GM12878 (cell line): ENCODE results near the gene FAM170B. TPM values are rescaled to one million over a fixed set of nuclear protein-coding genes. Genes with fewer than 3 reads are reported as not detected.

ENCODE experiments used
- ATAC-seq: fragments of 200-7000 bp; cut with Tn5 transposase; 3 replicates; pipeline ENCODE4 v1.9.1; 2020; ENCODE audit warnings: mild to moderate bottlenecking, moderate library complexity
- BruUV-seq: library from RNA; stranded (reverse); fragments of 400-500 nt; replicated peaks from 2 replicates; lab custom pipeline; 2021; lab: Mats Ljungman, UMichigan
- CTCF ChIA-PET: fragments of 300-600 bp; sonication (Branson Sonifier 250); formaldehyde crosslinking; extraction: SDS; loops from one replicate; lab custom pipeline; 2021; ENCODE audit warnings: inconsistent platforms; lab: Yijun Ruan, JAX
- POLR2A ChIA-PET: fragments of 350-600 bp; formaldehyde crosslinking; extraction: SDS; loops from one replicate; lab custom pipeline; 2021; ENCODE audit warnings: inconsistent platforms; lab: Charles Lee
- RAD21 ChIA-PET: fragments of 300-600 bp; sonication (Branson Sonifier 250); formaldehyde crosslinking; loops from one replicate; lab custom pipeline; 2023; ENCODE audit warnings: antibody characterized with exemption; ENCODE audit not compliant: unreplicated experiment; lab: Charles Lee
- SMC1A ChIA-PET: fragments of 300-600 bp; sonication (Branson Sonifier 250); formaldehyde crosslinking; loops from one replicate; lab custom pipeline; 2023; ENCODE audit not compliant: unreplicated experiment, uncharacterized antibody; lab: Charles Lee
- DNase-seq: peaks from one replicate; pipeline ENCODE4 v3.0.0-alpha.2; 2011; ENCODE audit warnings: low read depth, low spot score
- FAIRE-seq: peaks from 3 replicates; lab custom pipeline; 2011; peaks lifted over from hg19 to GRCh38; lab: Jason Lieb, UNC
- H2AFZ ChIP-seq: 2 replicates; pipeline ENCODE4 v1.6.0; 2011; ENCODE audit warnings: low read depth, low read length, control low read depth; ENCODE audit not compliant: control insufficient read depth
- H3K27ac ChIP-seq: 2 replicates; pipeline ENCODE4 v1.5.1; 2011; ENCODE audit warnings: control low read depth; ENCODE audit not compliant: control insufficient read depth, insufficient read depth
- H3K27me3 ChIP-seq, 2 experiments: replicated peaks in 1 of 2; 2 replicates each; pipeline versions ENCODE4 v1.6.0 to v1.6.1; 2011; ENCODE audit warnings: low read length in 1 of 2; ENCODE audit not compliant: control insufficient read depth in 2 of 2, insufficient read depth in 2 of 2
- H3K36me3 ChIP-seq, 2 experiments: 2 replicates each; pipeline ENCODE4 v1.5.1; 2011; ENCODE audit warnings: low read length in 1 of 2; ENCODE audit not compliant: control insufficient read depth in 2 of 2, insufficient read depth in 2 of 2
- H3K4me1 ChIP-seq: 2 replicates; pipeline ENCODE4 v1.6.1; 2011; ENCODE audit warnings: mild to moderate bottlenecking, low read length, moderate library complexity, mixed read lengths; ENCODE audit not compliant: control insufficient read depth, insufficient read depth
- H3K4me2 ChIP-seq: 2 replicates; pipeline ENCODE4 v1.6.0; 2011; ENCODE audit warnings: control low read depth; ENCODE audit not compliant: control insufficient read depth, insufficient read depth
- H3K4me3 ChIP-seq: fragments of 200-600 bp; sonication (generic); 2 replicates; pipeline ENCODE4 v1.5.1; 2016
- H3K79me2 ChIP-seq: 2 replicates; pipeline ENCODE4 v1.6.0; 2011; ENCODE audit warnings: low read length; ENCODE audit not compliant: control insufficient read depth, insufficient read depth
- H3K9ac ChIP-seq: 2 replicates; pipeline ENCODE4 v1.8.0; 2011; ENCODE audit warnings: low read length, control low read depth, mixed read lengths; ENCODE audit not compliant: control insufficient read depth, insufficient read depth
- H3K9me3 ChIP-seq: replicated peaks from 3 replicates; pipeline ENCODE4 v1.5.1; 2011; ENCODE audit warnings: mild to moderate bottlenecking, low read length; ENCODE audit not compliant: control insufficient read depth, insufficient read depth
- H4K20me1 ChIP-seq: 2 replicates; pipeline ENCODE4 v1.6.0; 2011; ENCODE audit not compliant: control insufficient read depth, insufficient read depth
- BHLHE40 ChIP-seq, 2 experiments: fragments of 450-650 bp in 1 of 2; IDR thresholded peaks; 2 replicates each; pipeline ENCODE4 v1.6.1; 2011 to 2017; ENCODE audit warnings: low read depth in 2 of 2, borderline replicate concordance in 1 of 2, improper control_type of control experiment in 1 of 2, low read length in 1 of 2, mild to moderate bottlenecking in 1 of 2
- BRCA1 ChIP-seq: IDR thresholded peaks from 2 replicates; pipeline ENCODE4 v1.6.1; 2011; ENCODE audit warnings: low read depth, low read length, improper control_type of control experiment
- CEBPB ChIP-seq, 2 experiments: fragments of 150-350 bp in 1 of 2; IDR thresholded peaks; 2 replicates each; pipeline ENCODE4 v1.6.1; 2012 to 2014; ENCODE audit warnings: low read depth in 2 of 2, low read length in 2 of 2, borderline replicate concordance in 1 of 2, inconsistent platforms in 1 of 2
- CREB1 ChIP-seq: IDR thresholded peaks from 2 replicates; pipeline ENCODE4 v1.6.1; 2012; ENCODE audit warnings: low read depth, mild to moderate bottlenecking, inconsistent platforms
- HDAC6 ChIP-seq: fragments of 200-600 bp; sonication (generic); IDR thresholded peaks from one replicate; pipeline ENCODE4 v1.8.0; 2017; ENCODE audit warnings: antibody characterized with exemption; ENCODE audit not compliant: unreplicated experiment
- MEF2A ChIP-seq: IDR thresholded peaks from 2 replicates; pipeline ENCODE4 v1.6.1; 2011; ENCODE audit warnings: low read depth, mild to moderate bottlenecking, low read length, moderate library complexity; ENCODE audit not compliant: insufficient read depth
- MTA3 ChIP-seq: IDR thresholded peaks from 2 replicates; pipeline ENCODE4 v1.6.1; 2012; ENCODE audit warnings: low read length, inconsistent platforms, borderline replicate concordance
- MXI1 ChIP-seq: fragments of 150-350 bp; IDR thresholded peaks from 2 replicates; pipeline ENCODE4 v1.6.1; 2011; ENCODE audit warnings: low read depth, mild to moderate bottlenecking, inconsistent platforms, low read length, improper control_type of control experiment
- NBN ChIP-seq: fragments of 450-650 bp; IDR thresholded peaks from 2 replicates; pipeline ENCODE4 v1.6.1; 2016
- NR2C1 ChIP-seq: fragments of 450-650 bp; IDR thresholded peaks from 2 replicates; pipeline ENCODE4 v1.6.1; 2017; ENCODE audit warnings: antibody characterized with exemption, mild to moderate bottlenecking, moderate library complexity
- NR2C2 ChIP-seq: IDR thresholded peaks from 2 replicates; pipeline ENCODE4 v1.6.1; 2011; ENCODE audit warnings: borderline replicate concordance, low read depth; ENCODE audit not compliant: control insufficient read depth, insufficient read length
- SIX5 ChIP-seq: IDR thresholded peaks from 2 replicates; pipeline ENCODE4 v1.6.1; 2011; ENCODE audit warnings: mild to moderate bottlenecking, low read depth, low read length, moderate library complexity; ENCODE audit not compliant: severe bottlenecking
- SPI1 ChIP-seq: IDR thresholded peaks from 2 replicates; pipeline ENCODE4 v1.6.1; 2011; ENCODE audit warnings: low read depth, mild to moderate bottlenecking, low read length, moderate library complexity, borderline replicate concordance; ENCODE audit not compliant: insufficient read depth
- STAT3 ChIP-seq: IDR thresholded peaks from 2 replicates; pipeline ENCODE4 v1.6.1; 2011; ENCODE audit warnings: low read depth, low read length, improper control_type of control experiment
- SUZ12 ChIP-seq: fragments of 200-600 bp; sonication (generic); IDR thresholded peaks from one replicate; pipeline ENCODE4 v1.6.1; 2018; ENCODE audit warnings: antibody characterized with exemption, mild to moderate bottlenecking; ENCODE audit not compliant: unreplicated experiment
- WRNIP1 ChIP-seq: IDR thresholded peaks from 2 replicates; pipeline ENCODE4 v1.6.1; 2011; ENCODE audit warnings: low read depth, low read length, improper control_type of control experiment, borderline replicate concordance
- ZBED1 ChIP-seq: IDR thresholded peaks from 2 replicates; pipeline ENCODE4 v1.6.1; 2016; ENCODE audit warnings: borderline replicate concordance
- ZNF217 ChIP-seq: fragments of 450-650 bp; IDR thresholded peaks from 2 replicates; pipeline ENCODE4 v1.6.1; 2017; ENCODE audit warnings: antibody characterized with exemption, mild to moderate bottlenecking
- WGBS: methylation state at CpG from one replicate; pipeline ENCODE4 v1.1.6; 2016; ENCODE audit warnings: low lambda C conversion rate; ENCODE audit not compliant: insufficient replicate concordance, insufficient coverage; ENCODE audit errors: missing lambda C conversion rate; 5-methylcytosine and 5-hydroxymethylcytosine counted together
- in situ Hi-C: fragments of 300-500 bp; cut with MboI; formaldehyde crosslinking; loops from 9 replicates; pipeline ENCODE4 v1.14.3; 2018; ENCODE audit warnings: mixed read lengths
- intact Hi-C: fragments of 100-400 bp; cut with micrococcal nuclease; formaldehyde crosslinking; loops from one replicate; pipeline ENCODE4 v1.14.2; 2022; ENCODE audit not compliant: unreplicated experiment
- polyA plus RNA-seq, 11 experiments: library from polyadenylated mRNA; depleted of rRNA in 4 of 11; unstranded in 6 of 11; stranded (reverse) in 5 of 11; fragments of >200 nt; fragmentation: Nextera tagmentation in 4 of 11; fragmentation: Illumina TruSeq in 1 of 11; extraction: Ambion mirVana in 4 of 11; extraction: Trizol in 1 of 11; gene quantifications; 1 replicate in 1 of 11; 2 replicates in 10 of 11; pipeline versions ENCODE4 v1.2.1 to v1.2.3, GENCODE V29; 2011 to 2016; ENCODE audit warnings: inconsistent platforms in 2 of 11, missing spikeins in 2 of 11, low read depth in 1 of 11
- total RNA-seq, 4 experiments: library from RNA; depleted of rRNA in 3 of 4; stranded (reverse); fragments of >200 nt in 3 of 4; fragmentation: Illumina TruSeq in 1 of 4; extraction: Trizol in 1 of 4; gene quantifications; 2 replicates each; pipeline versions ENCODE4 v1.2.1 to v1.2.3, GENCODE V29; 2013 to 2021
- TF ChIP-seq, protein P1 (sequence below): IDR thresholded peaks from 2 replicates; pipeline ENCODE4 v1.6.1; 2012; ENCODE audit warnings: improper control_type of control experiment, low read depth, low read length; ENCODE audit not compliant: insufficient replicate concordance
- TF ChIP-seq, protein P2 (sequence below): IDR thresholded peaks from 2 replicates; pipeline ENCODE4 v1.6.1; 2012; ENCODE audit warnings: low read depth, low read length, improper control_type of control experiment

Gene FAM170B
- total and polyA plus RNA-seq, 10 of the 15 experiments (the other 5 are each of a cell fraction or from before 2014, with no cell fraction given) = not detected

DNA sequence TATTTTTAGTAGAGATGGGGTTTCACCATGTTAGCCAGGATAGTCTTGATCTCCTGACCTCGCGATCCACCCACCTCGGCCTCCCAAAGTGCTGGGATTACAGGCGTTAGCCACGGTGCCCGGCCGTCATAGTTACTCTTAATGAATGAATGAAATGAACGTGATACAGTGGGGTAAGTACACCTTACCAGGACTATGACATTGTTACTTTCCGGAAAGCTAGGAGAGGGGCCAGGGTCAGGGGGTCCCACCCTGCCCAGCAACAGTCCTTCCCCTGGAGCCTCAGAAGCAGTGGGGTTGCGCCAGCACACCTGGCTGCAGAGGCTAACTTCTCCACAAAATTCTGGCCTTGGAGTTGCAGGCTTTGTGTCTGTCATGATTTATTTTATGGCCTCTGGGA lies 39.9 kb downstream of the FAM170B start (continued):
- no peak for TF ChIP-seq MTA3
- no peak for TF ChIP-seq MEF2A
- no peak for TF ChIP-seq HDAC6
- no peak for TF ChIP-seq WRNIP1
- no peak for TF ChIP-seq MXI1
- no peak for TF ChIP-seq ZNF217
- TF ChIP-seq SUZ12 = no peak
- no peak for TF ChIP-seq ZBED1
- no peak for TF ChIP-seq NBN
- TF ChIP-seq CEBPB (IDR thresholded peaks at IDR 0.05; ENCODE audit: borderline replicate concordance in 1 of 2, low read depth in 2 of 2, low read length in 2 of 2) = no peak
- TF ChIP-seq CREB1 = no peak
- no peak for TF ChIP-seq SIX5
- TF ChIP-seq SPI1 = no peak
- no peak for TF ChIP-seq STAT3
- no peak for TF ChIP-seq NR2C2
- TF ChIP-seq, all 136 proteins: peak for 0

DNA sequence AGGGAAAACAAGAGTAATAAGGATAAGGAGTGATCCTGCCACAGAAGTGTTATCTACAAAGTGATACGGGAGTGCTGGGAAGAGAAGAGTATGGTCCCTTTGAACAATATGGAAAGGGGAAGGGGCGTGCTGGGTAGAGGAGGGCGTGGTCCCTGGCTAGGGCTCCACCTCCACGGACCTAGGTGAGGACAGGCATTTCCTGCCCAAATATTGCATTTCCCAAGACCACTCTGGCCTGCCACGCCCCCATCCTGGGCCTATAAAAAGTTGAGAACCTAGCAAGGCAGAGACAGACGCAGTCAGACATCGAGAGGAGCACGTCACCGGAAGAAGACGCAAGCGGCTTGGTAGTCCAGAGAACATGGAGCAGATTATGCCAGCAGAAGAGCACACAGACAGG lies 41.3 kb downstream of the FAM170B start:
- POLR2A ChIA-PET = no interaction called here
- Histone ChIP-seq H4K20me1 (no peaks in the 10 kb centered on the region), H2AFZ (no peak overlapping the region), H3K4me3 (no peak overlapping the region), H3K9ac (no peak overlapping the region), H3K79me2 (no peaks in the 10 kb centered on the region), H3K9me3 (no peaks in the 10 kb centered on the region), H3K4me2 (no peak overlapping the region), H3K27me3 (no peaks in the 10 kb centered on the region; a peak in 2 of 4 replicates), H3K36me3 (no peaks in the 10 kb centered on the region), H3K27ac (no peak overlapping the region), H3K4me1 (no peaks in the 10 kb centered on the region)
- intact Hi-C loops = no loop called here
- CTCF ChIA-PET = no interaction called here
- 58% methylated on average over 11 of the region's 11 CpGs for WGBS
- BruUV-seq = no TSS peak
- no peak for DNase-seq
- no peak for FAIRE-seq
- SMC1A ChIA-PET = no interaction called here
- no peak for ATAC-seq
- RAD21 ChIA-PET = no interaction called here
- in situ Hi-C loops = no loop called here
- TF ChIP-seq NR2C1 = no peak
- no peak for TF ChIP-seq BRCA1
- TF ChIP-seq, protein P1, sequence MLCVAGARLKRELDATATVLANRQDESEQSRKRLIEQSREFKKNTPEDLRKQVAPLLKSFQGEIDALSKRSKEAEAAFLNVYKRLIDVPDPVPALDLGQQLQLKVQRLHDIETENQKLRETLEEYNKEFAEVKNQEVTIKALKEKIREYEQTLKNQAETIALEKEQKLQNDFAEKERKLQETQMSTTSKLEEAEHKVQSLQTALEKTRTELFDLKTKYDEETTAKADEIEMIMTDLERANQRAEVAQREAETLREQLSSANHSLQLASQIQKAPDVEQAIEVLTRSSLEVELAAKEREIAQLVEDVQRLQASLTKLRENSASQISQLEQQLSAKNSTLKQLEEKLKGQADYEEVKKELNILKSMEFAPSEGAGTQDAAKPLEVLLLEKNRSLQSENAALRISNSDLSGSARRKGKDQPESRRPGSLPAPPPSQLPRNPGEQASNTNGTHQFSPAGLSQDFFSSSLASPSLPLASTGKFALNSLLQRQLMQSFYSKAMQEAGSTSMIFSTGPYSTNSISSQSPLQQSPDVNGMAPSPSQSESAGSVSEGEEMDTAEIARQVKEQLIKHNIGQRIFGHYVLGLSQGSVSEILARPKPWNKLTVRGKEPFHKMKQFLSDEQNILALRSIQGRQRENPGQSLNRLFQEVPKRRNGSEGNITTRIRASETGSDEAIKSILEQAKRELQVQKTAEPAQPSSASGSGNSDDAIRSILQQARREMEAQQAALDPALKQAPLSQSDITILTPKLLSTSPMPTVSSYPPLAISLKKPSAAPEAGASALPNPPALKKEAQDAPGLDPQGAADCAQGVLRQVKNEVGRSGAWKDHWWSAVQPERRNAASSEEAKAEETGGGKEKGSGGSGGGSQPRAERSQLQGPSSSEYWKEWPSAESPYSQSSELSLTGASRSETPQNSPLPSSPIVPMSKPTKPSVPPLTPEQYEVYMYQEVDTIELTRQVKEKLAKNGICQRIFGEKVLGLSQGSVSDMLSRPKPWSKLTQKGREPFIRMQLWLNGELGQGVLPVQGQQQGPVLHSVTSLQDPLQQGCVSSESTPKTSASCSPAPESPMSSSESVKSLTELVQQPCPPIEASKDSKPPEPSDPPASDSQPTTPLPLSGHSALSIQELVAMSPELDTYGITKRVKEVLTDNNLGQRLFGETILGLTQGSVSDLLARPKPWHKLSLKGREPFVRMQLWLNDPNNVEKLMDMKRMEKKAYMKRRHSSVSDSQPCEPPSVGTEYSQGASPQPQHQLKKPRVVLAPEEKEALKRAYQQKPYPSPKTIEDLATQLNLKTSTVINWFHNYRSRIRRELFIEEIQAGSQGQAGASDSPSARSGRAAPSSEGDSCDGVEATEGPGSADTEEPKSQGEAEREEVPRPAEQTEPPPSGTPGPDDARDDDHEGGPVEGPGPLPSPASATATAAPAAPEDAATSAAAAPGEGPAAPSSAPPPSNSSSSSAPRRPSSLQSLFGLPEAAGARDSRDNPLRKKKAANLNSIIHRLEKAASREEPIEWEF = no peak
- no peak for TF ChIP-seq SUZ12
- no peak for TF ChIP-seq BHLHE40 (IDR thresholded peaks at IDR 0.05; ENCODE audit: borderline replicate concordance in 1 of 2, low read depth in 2 of 2, low read length in 1 of 2)
- TF ChIP-seq WRNIP1 = no peak
- TF ChIP-seq, protein P2, sequence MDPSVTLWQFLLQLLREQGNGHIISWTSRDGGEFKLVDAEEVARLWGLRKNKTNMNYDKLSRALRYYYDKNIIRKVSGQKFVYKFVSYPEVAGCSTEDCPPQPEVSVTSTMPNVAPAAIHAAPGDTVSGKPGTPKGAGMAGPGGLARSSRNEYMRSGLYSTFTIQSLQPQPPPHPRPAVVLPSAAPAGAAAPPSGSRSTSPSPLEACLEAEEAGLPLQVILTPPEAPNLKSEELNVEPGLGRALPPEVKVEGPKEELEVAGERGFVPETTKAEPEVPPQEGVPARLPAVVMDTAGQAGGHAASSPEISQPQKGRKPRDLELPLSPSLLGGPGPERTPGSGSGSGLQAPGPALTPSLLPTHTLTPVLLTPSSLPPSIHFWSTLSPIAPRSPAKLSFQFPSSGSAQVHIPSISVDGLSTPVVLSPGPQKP = no peak
